ENCODE results near the gene GFRA1.

The GFRA1 gene

DNA sequence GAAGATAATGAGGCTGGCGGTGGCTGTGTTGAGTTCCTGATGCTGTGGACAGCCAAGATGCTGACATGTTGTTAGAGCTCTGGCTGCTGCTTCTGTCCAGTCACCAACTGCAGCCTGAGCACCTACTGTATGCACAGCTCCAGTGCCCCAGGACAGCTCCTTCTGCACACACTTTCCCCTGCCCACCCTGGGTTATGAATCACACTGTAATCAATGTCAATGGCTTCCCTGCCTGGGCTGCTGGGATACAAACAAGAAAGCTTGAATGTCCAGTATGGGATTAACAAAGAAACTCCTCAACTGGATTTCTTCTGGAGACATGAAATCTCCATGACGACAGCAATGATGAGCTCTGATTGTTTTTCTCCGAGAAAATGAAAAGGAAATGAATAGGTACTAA lies 172.0 kb downstream of the GFRA1 start:
- Histone ChIP-seq H3K9me3 (ENCODE audit: control insufficient read depth, low read length) (no peaks in the 10 kb centered on the region), H3K27ac (ENCODE audit: insufficient read depth, low read length, poor library complexity, severe bottlenecking) (no peak overlapping the region), H3K36me3 (ENCODE audit: control insufficient read depth, insufficient read depth, low read length) (no peaks in the 10 kb centered on the region), H3K27me3 (replicated peaks; ENCODE audit: control insufficient read depth, insufficient read depth, low read length, poor library complexity, severe bottlenecking) (no peaks in the 10 kb centered on the region), H3K4me3 (ENCODE audit: insufficient read depth, low read depth, low read length, poor library complexity, severe bottlenecking) (no peak overlapping the region), H3K4me1 (ENCODE audit: control insufficient read depth, insufficient read depth, low read length, poor library complexity, severe bottlenecking) (no peaks in the 10 kb centered on the region)
- DNase-seq: no peak

DNA sequence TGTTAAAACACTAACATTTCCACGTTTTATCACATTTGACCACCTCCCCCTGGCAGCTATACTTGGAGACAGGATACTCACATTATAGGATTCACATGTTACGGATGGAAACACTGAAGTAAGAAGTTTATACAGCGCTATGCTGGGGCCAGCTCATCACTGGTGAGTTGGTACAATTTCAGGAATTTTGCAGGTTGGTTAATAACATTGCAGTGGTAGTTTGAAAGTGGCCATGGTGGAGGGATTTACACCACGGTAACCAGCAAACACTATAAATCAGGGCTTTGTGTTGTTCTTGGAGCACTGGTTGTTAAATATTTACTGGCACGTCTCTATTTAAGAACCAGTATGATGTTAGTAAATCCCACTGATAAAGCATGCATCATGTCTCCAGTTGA lies 174.0 kb downstream of the GFRA1 start:
- H3K4me1 ChIP-seq (ENCODE audit: control insufficient read depth, insufficient read depth, low read length, poor library complexity, severe bottlenecking): no peaks in the 10 kb centered on the region
- no peak overlapping the region for H3K4me3 ChIP-seq (ENCODE audit: insufficient read depth, low read depth, low read length, poor library complexity, severe bottlenecking)
- no peak for DNase-seq

DNA sequence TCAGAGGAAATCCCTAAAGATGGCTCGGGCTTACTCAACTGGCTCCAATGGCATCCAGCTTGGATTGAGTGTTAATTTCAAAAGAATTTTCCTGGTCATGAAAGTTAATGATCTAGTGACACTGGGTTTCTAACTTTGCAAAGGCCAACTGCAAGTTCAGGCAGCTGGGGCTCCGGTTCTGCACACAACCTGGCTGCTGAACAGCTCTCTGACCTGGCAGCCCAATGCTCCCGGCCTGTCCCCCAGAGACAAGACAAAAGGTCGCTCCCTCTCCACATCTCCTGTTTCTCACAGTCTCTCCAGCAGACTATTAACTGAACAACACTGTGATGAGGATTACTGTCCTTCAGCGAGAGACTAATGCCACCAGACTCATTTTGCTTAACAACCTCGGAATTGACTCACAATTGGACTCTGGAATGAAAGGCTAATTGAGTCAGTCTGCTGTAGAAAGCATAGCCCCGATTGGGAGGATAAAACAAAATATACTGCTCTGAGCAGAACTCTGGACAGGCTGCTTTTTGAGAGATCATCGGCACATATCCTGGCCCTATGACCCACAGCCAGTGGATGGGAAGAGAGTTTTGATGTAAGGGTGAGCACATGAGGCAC lies 174.5 kb downstream of the GFRA1 start:
- Histone ChIP-seq H3K27me3 (replicated peaks; ENCODE audit: control insufficient read depth, insufficient read depth, low read length, poor library complexity, severe bottlenecking) (no peaks in the 10 kb centered on the region), H3K36me3 (ENCODE audit: control insufficient read depth, insufficient read depth, low read length) (no peaks in the 10 kb centered on the region), H3K4me3 (ENCODE audit: insufficient read depth, low read depth, low read length, poor library complexity, severe bottlenecking) (no peak overlapping the region), H3K9me3 (ENCODE audit: control insufficient read depth, low read length) (no peaks in the 10 kb centered on the region), H3K27ac (ENCODE audit: insufficient read depth, low read length, poor library complexity, severe bottlenecking) (no peak overlapping the region), H3K4me1 (ENCODE audit: control insufficient read depth, insufficient read depth, low read length, poor library complexity, severe bottlenecking) (no peaks in the 10 kb centered on the region)
- no peak for DNase-seq

More for the DNA sequence above, 174.0 kb downstream of the GFRA1 start:
- H3K36me3 ChIP-seq (ENCODE audit: control insufficient read depth, insufficient read depth, low read length): no peaks in the 10 kb centered on the region
- H3K27me3 ChIP-seq (replicated peaks; ENCODE audit: control insufficient read depth, insufficient read depth, low read length, poor library complexity, severe bottlenecking): no peaks in the 10 kb centered on the region
- no peaks in the 10 kb centered on the region for H3K9me3 ChIP-seq (ENCODE audit: control insufficient read depth, low read length)
- no peak overlapping the region for H3K27ac ChIP-seq (ENCODE audit: insufficient read depth, low read length, poor library complexity, severe bottlenecking)

DNA sequence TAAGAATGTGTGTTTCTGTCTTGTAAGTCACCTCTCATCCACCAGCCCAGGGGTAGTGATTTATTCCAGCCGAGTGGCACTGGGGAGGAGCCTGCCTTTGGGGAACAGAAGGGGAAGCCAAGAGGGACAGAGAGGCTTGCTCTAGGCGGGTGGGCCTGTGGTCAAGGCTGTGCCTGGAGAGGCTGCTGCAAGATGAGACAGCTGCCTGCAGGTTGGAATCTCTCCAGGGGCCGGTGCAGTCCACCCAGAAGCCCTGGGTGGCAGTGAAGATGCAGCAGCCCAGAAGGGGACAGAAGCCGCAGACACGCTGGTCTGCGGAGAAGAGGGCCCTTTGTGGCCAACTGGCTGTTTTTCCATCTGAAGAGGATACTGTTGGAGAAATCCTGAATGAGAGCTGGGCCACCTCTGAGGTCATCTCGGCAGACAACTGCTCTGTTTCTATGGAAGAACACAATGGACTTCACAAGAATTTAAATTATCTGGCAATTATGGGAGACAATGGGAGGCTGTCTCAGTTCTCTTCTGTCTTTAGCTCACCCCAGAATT lies 175.7 kb downstream of the GFRA1 start:
- DNase-seq: no peak
- no peaks in the 10 kb centered on the region for H3K4me1 ChIP-seq (ENCODE audit: control insufficient read depth, insufficient read depth, low read length, poor library complexity, severe bottlenecking)
- no peaks in the 10 kb centered on the region for H3K36me3 ChIP-seq (ENCODE audit: control insufficient read depth, insufficient read depth, low read length)

DNA sequence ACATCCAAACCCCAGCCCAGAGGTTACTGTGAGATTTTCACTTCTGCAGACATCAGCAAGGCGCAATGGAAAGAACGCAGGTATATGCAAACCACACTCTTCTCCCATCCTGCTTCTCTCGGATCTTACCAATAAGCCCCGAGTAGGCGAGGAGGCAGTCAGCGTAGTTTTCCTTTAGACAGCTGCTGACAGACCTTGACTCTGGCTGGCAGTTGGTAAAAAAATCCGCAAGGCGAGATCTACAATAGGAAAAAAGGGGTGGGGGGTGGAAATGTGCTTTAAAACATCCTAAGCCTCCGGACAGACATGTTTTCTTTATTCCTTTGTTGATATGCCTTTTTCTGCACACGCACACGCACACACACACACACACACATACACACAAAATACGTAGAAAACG lies 176.5 kb downstream of the GFRA1 start:
- Histone ChIP-seq H3K4me1 (ENCODE audit: control insufficient read depth, insufficient read depth, low read length, poor library complexity, severe bottlenecking) (no peaks in the 10 kb centered on the region), H3K4me3 (ENCODE audit: insufficient read depth, low read depth, low read length, poor library complexity, severe bottlenecking) (no peak overlapping the region), H3K27ac (ENCODE audit: insufficient read depth, low read length, poor library complexity, severe bottlenecking) (no peak overlapping the region), H3K36me3 (ENCODE audit: control insufficient read depth, insufficient read depth, low read length) (no peaks in the 10 kb centered on the region), H3K27me3 (replicated peaks; ENCODE audit: control insufficient read depth, insufficient read depth, low read length, poor library complexity, severe bottlenecking) (no peaks in the 10 kb centered on the region), H3K9me3 (ENCODE audit: control insufficient read depth, low read length) (no peaks in the 10 kb centered on the region)
- DNase-seq: no peak

More for the DNA sequence above, 175.7 kb downstream of the GFRA1 start:
- Histone ChIP-seq H3K27me3 (replicated peaks; ENCODE audit: control insufficient read depth, insufficient read depth, low read length, poor library complexity, severe bottlenecking) (no peaks in the 10 kb centered on the region), H3K27ac (ENCODE audit: insufficient read depth, low read length, poor library complexity, severe bottlenecking) (no peak overlapping the region), H3K9me3 (ENCODE audit: control insufficient read depth, low read length) (no peaks in the 10 kb centered on the region), H3K4me3 (ENCODE audit: insufficient read depth, low read depth, low read length, poor library complexity, severe bottlenecking) (no peak overlapping the region)

DNA sequence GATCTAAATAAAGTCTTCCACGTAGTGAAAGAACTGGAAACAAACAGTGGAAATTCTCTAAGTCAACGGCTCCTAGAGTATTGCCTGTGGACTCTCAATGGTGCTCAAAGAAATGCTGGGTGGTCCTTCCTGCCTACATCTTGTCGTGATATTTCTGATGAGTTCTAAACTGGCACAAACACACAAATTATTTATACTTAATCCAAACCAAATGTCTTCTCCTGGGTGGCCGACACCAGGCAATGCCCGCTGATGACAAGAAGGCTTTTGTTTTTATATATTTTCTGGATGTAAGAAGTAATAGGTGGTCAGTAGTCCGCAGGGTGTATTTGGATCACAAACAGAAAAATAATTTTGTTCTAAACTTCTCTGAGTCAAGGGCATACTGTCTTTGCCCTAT lies 178.7 kb downstream of the GFRA1 start:
- Histone ChIP-seq H3K27me3 (replicated peaks; ENCODE audit: control insufficient read depth, insufficient read depth, low read length, poor library complexity, severe bottlenecking) (no peaks in the 10 kb centered on the region), H3K27ac (ENCODE audit: insufficient read depth, low read length, poor library complexity, severe bottlenecking) (no peak overlapping the region), H3K4me1 (ENCODE audit: control insufficient read depth, insufficient read depth, low read length, poor library complexity, severe bottlenecking) (no peaks in the 10 kb centered on the region), H3K4me3 (ENCODE audit: insufficient read depth, low read depth, low read length, poor library complexity, severe bottlenecking) (no peak overlapping the region), H3K36me3 (ENCODE audit: control insufficient read depth, insufficient read depth, low read length) (no peaks in the 10 kb centered on the region), H3K9me3 (ENCODE audit: control insufficient read depth, low read length) (no peaks in the 10 kb centered on the region)
- DNase-seq: no peak

DNA sequence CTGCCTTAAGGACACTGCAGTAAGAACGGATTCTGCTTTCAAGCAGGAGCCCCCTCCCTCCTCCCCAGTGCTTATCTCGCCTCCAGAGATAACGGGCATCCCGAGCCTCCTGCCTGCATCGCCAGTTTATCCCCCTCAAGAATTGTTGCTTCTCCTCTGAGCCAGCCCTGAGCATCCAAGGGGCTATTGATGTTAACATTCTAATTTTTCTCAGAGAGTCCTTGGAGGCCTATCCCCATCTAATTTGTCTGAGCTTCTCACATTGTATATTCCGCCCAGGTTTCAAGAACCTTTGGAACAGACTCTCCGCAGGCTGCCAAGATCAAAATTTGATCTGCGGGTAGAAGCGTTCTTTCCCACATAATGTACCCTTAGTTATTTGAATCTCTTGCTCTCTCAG lies 180.0 kb downstream of the GFRA1 start:
- Histone ChIP-seq H3K4me1 (ENCODE audit: control insufficient read depth, insufficient read depth, low read length, poor library complexity, severe bottlenecking) (no peaks in the 10 kb centered on the region), H3K27ac (ENCODE audit: insufficient read depth, low read length, poor library complexity, severe bottlenecking) (no peak overlapping the region), H3K9me3 (ENCODE audit: control insufficient read depth, low read length) (no peaks in the 10 kb centered on the region), H3K27me3 (replicated peaks; ENCODE audit: control insufficient read depth, insufficient read depth, low read length, poor library complexity, severe bottlenecking) (no peaks in the 10 kb centered on the region), H3K36me3 (ENCODE audit: control insufficient read depth, insufficient read depth, low read length) (no peaks in the 10 kb centered on the region), H3K4me3 (ENCODE audit: insufficient read depth, low read depth, low read length, poor library complexity, severe bottlenecking) (no peak overlapping the region)
- no peak for DNase-seq

DNA sequence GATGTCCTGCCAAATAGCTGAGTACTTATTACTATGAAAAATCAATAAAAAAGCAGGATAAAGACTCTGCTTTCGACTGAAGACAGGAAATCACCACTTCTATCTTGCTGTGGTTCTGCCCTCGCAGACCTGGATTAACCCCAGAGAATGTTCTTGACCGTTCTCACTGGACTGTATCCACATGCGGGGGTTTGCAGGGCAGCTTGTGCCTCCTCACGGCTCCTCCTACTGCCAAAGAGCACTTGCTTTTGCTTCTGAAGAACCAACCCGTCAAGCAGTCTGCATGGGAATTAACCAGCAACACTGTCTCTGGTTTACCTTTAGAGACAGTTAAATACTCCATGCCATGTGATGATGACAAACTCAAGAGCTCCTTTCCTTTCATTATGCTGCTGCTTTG lies 184.0 kb downstream of the GFRA1 start:
- DNase-seq: no peak
- H3K4me1 ChIP-seq (ENCODE audit: control insufficient read depth, insufficient read depth, low read length, poor library complexity, severe bottlenecking): no peaks in the 10 kb centered on the region
- no peaks in the 10 kb centered on the region for H3K27me3 ChIP-seq (replicated peaks; ENCODE audit: control insufficient read depth, insufficient read depth, low read length, poor library complexity, severe bottlenecking)
- no peak overlapping the region for H3K4me3 ChIP-seq (ENCODE audit: insufficient read depth, low read depth, low read length, poor library complexity, severe bottlenecking)
- no peak overlapping the region for H3K27ac ChIP-seq (ENCODE audit: insufficient read depth, low read length, poor library complexity, severe bottlenecking)
- no peaks in the 10 kb centered on the region for H3K9me3 ChIP-seq (ENCODE audit: control insufficient read depth, low read length)
- no peaks in the 10 kb centered on the region for H3K36me3 ChIP-seq (ENCODE audit: control insufficient read depth, insufficient read depth, low read length)

GRCh38 chr10:116085323-116085722 lies 187.7 kb downstream of the GFRA1 start:
- Histone ChIP-seq H3K9me3 (ENCODE audit: control insufficient read depth, low read length) (no peaks in the 10 kb centered on the region), H3K4me1 (ENCODE audit: control insufficient read depth, insufficient read depth, low read length, poor library complexity, severe bottlenecking) (no peaks in the 10 kb centered on the region), H3K36me3 (ENCODE audit: control insufficient read depth, insufficient read depth, low read length) (no peaks in the 10 kb centered on the region), H3K27me3 (replicated peaks; ENCODE audit: control insufficient read depth, insufficient read depth, low read length, poor library complexity, severe bottlenecking) (no peaks in the 10 kb centered on the region), H3K27ac (ENCODE audit: insufficient read depth, low read length, poor library complexity, severe bottlenecking) (no peak overlapping the region), H3K4me3 (ENCODE audit: insufficient read depth, low read depth, low read length, poor library complexity, severe bottlenecking) (no peak overlapping the region)
- DNase-seq: no peak

- Histone ChIP-seq H3K4me1 (ENCODE audit: control insufficient read depth, insufficient read depth, low read length, poor library complexity, severe bottlenecking) (no peaks in the 10 kb centered on the region), H3K9me3 (ENCODE audit: control insufficient read depth, low read length) (no peaks in the 10 kb centered on the region), H3K36me3 (ENCODE audit: control insufficient read depth, insufficient read depth, low read length) (no peaks in the 10 kb centered on the region), H3K27me3 (replicated peaks; ENCODE audit: control insufficient read depth, insufficient read depth, low read length, poor library complexity, severe bottlenecking) (no peaks in the 10 kb centered on the region), H3K4me3 (ENCODE audit: insufficient read depth, low read depth, low read length, poor library complexity, severe bottlenecking) (no peak overlapping the region), H3K27ac (ENCODE audit: insufficient read depth, low read length, poor library complexity, severe bottlenecking) (no peak overlapping the region)
- no peak for DNase-seq
Observed at GRCh38 chr10:116084161-116084560, 188.8 kb downstream of the GFRA1 start.

Data from effector memory CD4-positive, alpha-beta T cell (primary cell).